UCSD-AML1 (cell line): ENCODE results near the gene HERPUD2.

Experiments
- DNase-seq: peaks from one replicate; lab custom pipeline; 2025; ENCODE audit not compliant: unreplicated experiment; lab: John Stamatoyannopoulos, UW

HERPUD2 gene

GRCh38 chr7:35694784-35695472 is at the start of gene HERPUD2:
Gene HERPUD2, minus strand, starts transcription at chr7:35695135. Its CDS starts 805 bp downstream, at chr7:35694330.
- peak; percentile 81 for DNase-seq

- no peak for DNase-seq
Measured at GRCh38 chr7:35738889-35739288, 44.0 kb upstream of the HERPUD2 start.

- no peak for DNase-seq
Measured at GRCh38 chr7:35736725-35737124, 41.8 kb upstream of the HERPUD2 start.

GRCh38 chr7:35735396-35735795 is 40.5 kb upstream of the HERPUD2 start:
- no peak for DNase-seq

- no peak for DNase-seq
Measured at GRCh38 chr7:35734001-35734483, 39.1 kb upstream of the HERPUD2 start.

- no peak for DNase-seq
Measured at GRCh38 chr7:35731349-35731748, 36.4 kb upstream of the HERPUD2 start.

GRCh38 chr7:35729061-35729783 is 34.3 kb upstream of the HERPUD2 start:
- DNase-seq: no peak

- DNase-seq: no peak
Measured at GRCh38 chr7:35728412-35729060, 33.6 kb upstream of the HERPUD2 start.

GRCh38 chr7:35727571-35727970 is 32.6 kb upstream of the HERPUD2 start:
- DNase-seq: no peak

- no peak for DNase-seq
Measured at GRCh38 chr7:35726654-35727053, 31.7 kb upstream of the HERPUD2 start.

- no peak for DNase-seq
Measured at GRCh38 chr7:35725280-35725680, 30.3 kb upstream of the HERPUD2 start.

- no peak for DNase-seq
Measured at GRCh38 chr7:35723011-35723410, 28.1 kb upstream of the HERPUD2 start.

- no peak for DNase-seq
Measured at GRCh38 chr7:35722054-35722849, 27.3 kb upstream of the HERPUD2 start.

- no peak for DNase-seq
Measured at GRCh38 chr7:35721288-35721687, 26.4 kb upstream of the HERPUD2 start.

GRCh38 chr7:35720849-35721248 is 25.9 kb upstream of the HERPUD2 start:
- no peak for DNase-seq

- no peak for DNase-seq
Measured at GRCh38 chr7:35720032-35720431, 25.1 kb upstream of the HERPUD2 start.

- no peak for DNase-seq
Measured at GRCh38 chr7:35718047-35718446, 23.1 kb upstream of the HERPUD2 start.

GRCh38 chr7:35717516-35717915 is 22.6 kb upstream of the HERPUD2 start:
- no peak for DNase-seq

- no peak for DNase-seq
Measured at GRCh38 chr7:35717013-35717412, 22.1 kb upstream of the HERPUD2 start.

GRCh38 chr7:35716038-35716803 is 21.3 kb upstream of the HERPUD2 start:
- no peak for DNase-seq
